GM23248 (cell line): Measurements from ENCODE around the gene FOXP2. TPM values are rescaled to one million over a fixed set of nuclear protein-coding genes. Genes with fewer than 3 reads are reported as not detected.
A peak's percentile ranks its signal among the peaks of the same experiment; 100 is the strongest.
"Not testable (repeated sequence)": the region's sequence is repeated elsewhere in the genome, so short reads cannot be mapped to it uniquely, and the experiment has no call there.

ENCODE experiments used
- DNase-seq: peaks from one replicate; pipeline ENCODE4 v3.0.0-alpha.2; 2015
- H2AFZ ChIP-seq: fragments of 200-600 bp; sonication (generic); 2 replicates; pipeline ENCODE4 v1.6.1; 2016; ENCODE audit warnings: antibody characterized with exemption
- H3F3A ChIP-seq: fragments of 200-600 bp; sonication (generic); 2 replicates; pipeline ENCODE4 v1.6.1; 2016; ENCODE audit warnings: mild to moderate bottlenecking, antibody characterized with exemption, mixed run types; ENCODE audit not compliant: insufficient read depth
- H3K27ac ChIP-seq: fragments of 200-600 bp; sonication (generic); 2 replicates; pipeline ENCODE4 v1.5.1; 2016; ENCODE audit warnings: mild to moderate bottlenecking
- H3K27me3 ChIP-seq: fragments of 200-600 bp; sonication (generic); replicated peaks from 2 replicates; pipeline ENCODE4 v1.6.1; 2016; ENCODE audit warnings: mild to moderate bottlenecking; ENCODE audit not compliant: insufficient read depth
- H3K36me3 ChIP-seq: fragments of 200-600 bp; sonication (generic); 2 replicates; pipeline ENCODE4 v1.6.1; 2016; ENCODE audit warnings: low read depth, mild to moderate bottlenecking
- H3K4me1 ChIP-seq: fragments of 200-600 bp; sonication (generic); 2 replicates; pipeline ENCODE4 v1.6.1; 2016; ENCODE audit warnings: mild to moderate bottlenecking; ENCODE audit not compliant: insufficient read depth
- H3K4me2 ChIP-seq: fragments of 200-600 bp; sonication (generic); one replicate; pipeline ENCODE4 v1.6.1; 2016; ENCODE audit warnings: mild to moderate bottlenecking; ENCODE audit not compliant: unreplicated experiment
- H3K4me3 ChIP-seq: fragments of 200-600 bp; sonication (generic); 2 replicates; pipeline ENCODE4 v1.5.1; 2016; ENCODE audit warnings: mild to moderate bottlenecking
- H3K79me2 ChIP-seq: fragments of 200-600 bp; sonication (generic); 2 replicates; pipeline ENCODE4 v1.6.1; 2016; ENCODE audit warnings: mild to moderate bottlenecking; ENCODE audit not compliant: insufficient read depth
- H3K9ac ChIP-seq: fragments of 200-600 bp; sonication (generic); 2 replicates; pipeline ENCODE4 v1.6.1; 2016; ENCODE audit warnings: mild to moderate bottlenecking
- H3K9me2 ChIP-seq: fragments of 200-600 bp; sonication (generic); 2 replicates; pipeline ENCODE4 v1.6.1; 2016; ENCODE audit warnings: mixed run types, mild to moderate bottlenecking, moderate library complexity; ENCODE audit not compliant: insufficient read depth
- H3K9me3 ChIP-seq: fragments of 200-600 bp; sonication (generic); one replicate; pipeline ENCODE4 v1.6.1; 2017; ENCODE audit warnings: low read depth
- H4K20me1 ChIP-seq: fragments of 200-600 bp; sonication (generic); 2 replicates; pipeline ENCODE4 v1.6.0; 2016; ENCODE audit not compliant: insufficient read depth
- EZH2 ChIP-seq: fragments of 200-600 bp; sonication (generic); IDR thresholded peaks from 2 replicates; pipeline ENCODE4 v1.6.1; 2018; ENCODE audit warnings: antibody characterized with exemption, mild to moderate bottlenecking; ENCODE audit not compliant: insufficient read depth, poor library complexity, severe bottlenecking
- EZH2phosphoT487 ChIP-seq: fragments of 200-600 bp; sonication (generic); IDR thresholded peaks from 2 replicates; pipeline ENCODE4 v1.6.1; 2018; ENCODE audit warnings: antibody characterized with exemption, moderate library complexity, mild to moderate bottlenecking, low read depth; ENCODE audit not compliant: insufficient read depth
- whole genome bisulfite sequencing, 2 experiments: methylation state at CpG; one replicate each; pipeline ENCODE4 v1.1.6; 2015 to 2017; ENCODE audit warnings: low lambda C conversion rate in 2 of 2, low coverage in 1 of 2; ENCODE audit errors: missing lambda C conversion rate in 2 of 2; 5-methylcytosine and 5-hydroxymethylcytosine counted together
- in situ Hi-C: fragments of 300-500 bp; cut with MboI; formaldehyde crosslinking; loops from 2 replicates; pipeline ENCODE4 v1.15.0; 2020
- polyA plus RNA-seq: library from polyadenylated mRNA; unstranded; fragments of >200 nt; fragmentation: Nextera tagmentation; extraction: Ambion mirVana; gene quantifications from 2 replicates; pipeline ENCODE4 v1.2.1, GENCODE V29; 2016
- total RNA-seq: library from RNA; depleted of rRNA; stranded (reverse); fragments of >200 nt; shearing (Covaris generic); gene quantifications from 2 replicates; pipeline ENCODE4 v1.2.3, GENCODE V29; 2014

Gene FOXP2
- total and polyA plus RNA-seq, 2 experiments from 2014 or later, result 2.3 to 5.0 TPM

DNA sequence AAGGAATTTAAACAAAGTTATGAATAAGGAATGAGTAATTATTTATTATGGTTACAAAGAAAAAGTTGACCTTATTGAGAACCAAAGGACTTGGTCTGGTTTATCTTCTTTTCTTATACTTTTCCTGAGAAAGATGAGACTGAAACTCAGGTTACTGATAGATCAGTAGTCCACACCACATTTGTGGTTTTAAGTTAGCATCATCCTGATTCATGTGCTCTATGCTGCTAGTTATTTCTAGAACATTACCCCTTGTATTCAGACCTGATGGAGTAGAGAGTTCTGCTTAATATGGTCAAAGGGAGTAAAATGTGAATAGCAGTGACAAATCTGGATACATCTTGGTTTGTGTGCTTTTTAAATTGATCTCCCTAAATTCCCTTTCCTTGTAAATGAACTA is 63.8 kb downstream of the FOXP2 start:
- 0 out of 2 replicates have a peak, but pooled peaks cover 6% of the 10 kb centered on the region for H3K4me1 ChIP-seq
- in situ Hi-C loops, result no loop called here
- peak; percentile 14 for DNase-seq
- no peak overlapping the region for H3K27ac ChIP-seq
- H3K27me3 ChIP-seq, result no peaks in the 10 kb centered on the region
- TF ChIP-seq EZH2, result no peak
- no peak for TF ChIP-seq EZH2phosphoT487
- H3K36me3 ChIP-seq, result no peaks in the 10 kb centered on the region
- H3F3A ChIP-seq, result no peaks in the 10 kb centered on the region
- no peak overlapping the region for H3K4me3 ChIP-seq
- H3K9me3 ChIP-seq, result no peaks in the 10 kb centered on the region
- H4K20me1 ChIP-seq, result no peaks in the 10 kb centered on the region
- no peak overlapping the region for H2AFZ ChIP-seq
- no peak overlapping the region for H3K4me2 ChIP-seq
- H3K9me2 ChIP-seq, result no peaks in the 10 kb centered on the region
- H3K79me2 ChIP-seq, result no peaks in the 10 kb centered on the region
- H3K9ac ChIP-seq, result no peak overlapping the region

GRCh38 chr7:114481999-114482398 is 67.4 kb downstream of the FOXP2 start:
- Histone ChIP-seq H3K36me3 (no peaks in the 10 kb centered on the region), H3K9ac (no peak overlapping the region)
- TF ChIP-seq EZH2phosphoT487 (no peak), EZH2 (no peak)

DNA sequence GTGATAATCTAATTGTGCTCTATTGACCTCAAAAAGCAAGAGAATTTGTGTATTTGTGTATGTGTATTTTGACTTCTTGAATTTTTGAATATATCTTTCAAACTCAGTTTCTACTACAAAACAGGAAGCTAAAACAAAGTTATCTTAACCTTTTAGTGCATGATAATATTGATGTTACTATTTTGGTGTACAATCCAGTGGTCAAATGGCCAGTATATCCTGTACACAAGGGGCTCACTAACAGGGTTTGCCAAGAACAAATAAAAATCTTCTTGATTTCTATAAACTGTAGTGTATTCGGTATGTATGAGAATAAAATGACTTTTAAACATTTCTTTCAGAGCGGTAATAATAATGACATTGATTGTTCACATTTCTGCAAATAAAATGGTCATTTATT is 69.6 kb downstream of the FOXP2 start:
- Histone ChIP-seq H3F3A (no peaks in the 10 kb centered on the region), H3K4me3 (no peak overlapping the region), H3K79me2 (no peaks in the 10 kb centered on the region), H3K9ac (no peak overlapping the region), H3K9me3 (no peaks in the 10 kb centered on the region), H3K4me1 (no peaks in the 10 kb centered on the region), H3K36me3 (no peaks in the 10 kb centered on the region), H3K27ac (no peak overlapping the region), H3K9me2 (no peaks in the 10 kb centered on the region), H2AFZ (no peak overlapping the region), H3K4me2 (no peak overlapping the region), H3K27me3 (no peaks in the 10 kb centered on the region), H4K20me1 (no peaks in the 10 kb centered on the region)
- no peak for DNase-seq
- no peak for TF ChIP-seq EZH2phosphoT487
- TF ChIP-seq EZH2, result no peak
- in situ Hi-C loops, result no loop called here
- 75% methylated on average over 2 of the region's 2 CpGs for WGBS, 2 experiments

More at GRCh38 chr7:114481999-114482398, 67.4 kb downstream of the FOXP2 start:
- Histone ChIP-seq H3K9me3 (no peaks in the 10 kb centered on the region), H3K9me2 (no peaks in the 10 kb centered on the region), H3K27me3 (no peaks in the 10 kb centered on the region), H2AFZ (no peak overlapping the region), H4K20me1 (no peaks in the 10 kb centered on the region), H3K27ac (no peak overlapping the region), H3K4me3 (no peak overlapping the region), H3K79me2 (no peaks in the 10 kb centered on the region), H3F3A (no peaks in the 10 kb centered on the region), H3K4me1 (0 out of 2 replicates have a peak, but pooled peaks cover 6% of the 10 kb centered on the region), H3K4me2 (no peak overlapping the region)
- in situ Hi-C loops, result no loop called here
- DNase-seq, result peak; percentile 66
- 44 to 57% methylated on average over 2 of the region's 2 CpGs for WGBS, 2 experiments

GRCh38 chr7:114487174-114487573 is 72.6 kb downstream of the FOXP2 start:
- no peak overlapping the region for H3K9ac ChIP-seq
- DNase-seq, result no peak
- no peaks in the 10 kb centered on the region for H3K27me3 ChIP-seq
- H2AFZ ChIP-seq, result no peak overlapping the region
- H3K9me3 ChIP-seq, result no peaks in the 10 kb centered on the region
- H3K4me3 ChIP-seq, result no peak overlapping the region
- H3K79me2 ChIP-seq, result no peaks in the 10 kb centered on the region
- H4K20me1 ChIP-seq, result no peaks in the 10 kb centered on the region
- in situ Hi-C loops, result no loop called here
- H3K36me3 ChIP-seq, result no peaks in the 10 kb centered on the region
- H3K4me1 ChIP-seq, result no peaks in the 10 kb centered on the region
- H3K9me2 ChIP-seq, result no peaks in the 10 kb centered on the region
- TF ChIP-seq EZH2phosphoT487 (no peak), EZH2 (no peak)
- no peak overlapping the region for H3K27ac ChIP-seq
- WGBS, 2 experiments, result 58 to 67% methylated on average over 1 of the region's 1 CpG
- no peaks in the 10 kb centered on the region for H3F3A ChIP-seq
- H3K4me2 ChIP-seq, result no peak overlapping the region

GRCh38 chr7:114488696-114489095 is 74.1 kb downstream of the FOXP2 start:
- DNase-seq, result no peak
- no peak overlapping the region for H2AFZ ChIP-seq
- H3K4me1 ChIP-seq, result no peaks in the 10 kb centered on the region
- in situ Hi-C loops, result no loop called here
- no peak overlapping the region for H3K4me3 ChIP-seq
- no peaks in the 10 kb centered on the region for H3K27me3 ChIP-seq
- no peaks in the 10 kb centered on the region for H4K20me1 ChIP-seq
- 40 to 58% methylated on average over 2 of the region's 2 CpGs for WGBS, 2 experiments
- H3K9ac ChIP-seq, result no peak overlapping the region
- no peaks in the 10 kb centered on the region for H3K79me2 ChIP-seq
- H3K27ac ChIP-seq, result no peak overlapping the region
- no peaks in the 10 kb centered on the region for H3K36me3 ChIP-seq
- TF ChIP-seq EZH2 (no peak), EZH2phosphoT487 (no peak)
- no peaks in the 10 kb centered on the region for H3F3A ChIP-seq
- H3K9me3 ChIP-seq, result no peaks in the 10 kb centered on the region
- no peaks in the 10 kb centered on the region for H3K9me2 ChIP-seq
- H3K4me2 ChIP-seq, result no peak overlapping the region

- WGBS, 2 experiments, result 92 to 95% methylated on average over 1 of the region's 1 CpG
- H4K20me1 ChIP-seq, in situ Hi-C loops, H3K9ac ChIP-seq, H3F3A ChIP-seq, H3K9me2 ChIP-seq, H3K4me3 ChIP-seq, H3K27me3 ChIP-seq, H3K4me2 ChIP-seq, H3K79me2 ChIP-seq, H3K36me3 ChIP-seq, H3K9me3 ChIP-seq, H2AFZ ChIP-seq, H3K4me1 ChIP-seq, DNase-seq, H3K27ac ChIP-seq: not testable (repeated sequence)
These were observed 82.9 kb downstream of the FOXP2 start for GRCh38 chr7:114497491-114497890.
